Loucy (cell line): ENCODE measurements around the gene CIB4.
A peak's percentile ranks its signal among the peaks of the same experiment; 100 is the strongest.

Experiments used
- H2AFZ ChIP-seq: fragments of 200-600 bp; sonication (generic); 2 replicates; pipeline ENCODE4 v1.6.0; 2016; ENCODE audit warnings: antibody characterized with exemption, mild to moderate bottlenecking, low read length, moderate library complexity
- H3F3A ChIP-seq: fragments of 200-600 bp; 2 replicates; pipeline ENCODE4 v1.6.0; 2016; ENCODE audit warnings: antibody characterized with exemption, low read depth, mild to moderate bottlenecking
- H3K27me3 ChIP-seq: fragments of 200-600 bp; sonication (generic); 2 replicates; pipeline ENCODE4 v1.6.1; 2014; ENCODE audit warnings: low read length, mild to moderate bottlenecking; ENCODE audit not compliant: insufficient read depth, poor library complexity, severe bottlenecking
- H3K36me3 ChIP-seq: fragments of 200-600 bp; sonication (generic); 2 replicates; pipeline ENCODE4 v1.6.1; 2016; ENCODE audit warnings: low read length; ENCODE audit not compliant: insufficient read depth
- H3K4me1 ChIP-seq: fragments of 200-600 bp; sonication (generic); 2 replicates; pipeline ENCODE4 v1.5.1; 2014; ENCODE audit warnings: low read length, mild to moderate bottlenecking; ENCODE audit not compliant: insufficient read depth, poor library complexity, severe bottlenecking
- H3K4me2 ChIP-seq: fragments of 200-600 bp; sonication (generic); 2 replicates; pipeline ENCODE4 v1.6.0; 2014; ENCODE audit warnings: antibody characterized with exemption, low read length, low read depth, mild to moderate bottlenecking; ENCODE audit not compliant: poor library complexity, severe bottlenecking
- H3K4me3 ChIP-seq: fragments of 200-600 bp; sonication (generic); 2 replicates; pipeline ENCODE4 v1.5.1; 2014; ENCODE audit warnings: low read length, mild to moderate bottlenecking, mixed read lengths; ENCODE audit not compliant: poor library complexity, severe bottlenecking
- H3K79me2 ChIP-seq: fragments of 200-600 bp; sonication (generic); 2 replicates; pipeline ENCODE4 v1.6.1; 2014; ENCODE audit warnings: low read length; ENCODE audit not compliant: insufficient read depth
- H3K9ac ChIP-seq: fragments of 200-600 bp; sonication (generic); 2 replicates; pipeline ENCODE4 v1.6.0; 2014; ENCODE audit warnings: mild to moderate bottlenecking, low read depth, low read length, moderate library complexity; ENCODE audit not compliant: poor library complexity, severe bottlenecking
- H3K9me2 ChIP-seq: fragments of 200-600 bp; sonication (generic); replicated peaks from 2 replicates; pipeline ENCODE4 v1.6.1; 2016; ENCODE audit warnings: low read depth, low read length, mixed read lengths
- H3K9me3 ChIP-seq: fragments of 200-600 bp; sonication (generic); 2 replicates; pipeline ENCODE4 v1.6.1; 2014; ENCODE audit warnings: mild to moderate bottlenecking, antibody characterized with exemption, low read length, low read depth; ENCODE audit not compliant: insufficient read depth
- H4K20me1 ChIP-seq: fragments of 200-600 bp; sonication (generic); 2 replicates; pipeline ENCODE4 v1.6.0; 2014; ENCODE audit warnings: antibody characterized with exemption, low read length, mild to moderate bottlenecking; ENCODE audit not compliant: insufficient read depth, poor library complexity, severe bottlenecking
- CTCF ChIP-seq: fragments of 200-600 bp; sonication (generic); conservative IDR thresholded peaks from 2 replicates; pipeline ENCODE4 v1.5.1; 2014; ENCODE audit warnings: mild to moderate bottlenecking, antibody characterized with exemption, low read length
- EZH2phosphoT487 ChIP-seq: fragments of 200-600 bp; IDR thresholded peaks from 2 replicates; pipeline ENCODE4 v1.6.1; 2018; ENCODE audit warnings: antibody characterized with exemption, mild to moderate bottlenecking, moderate library complexity, borderline replicate concordance

The CIB4 gene

GRCh38 chr2:26561918-26562810, 79.0 kb downstream of the CIB4 start:
- Histone ChIP-seq H3K27me3 (no peaks in the 10 kb centered on the region), H3F3A (no peaks in the 10 kb centered on the region), H3K9ac (peak overlapping the region; percentile 4), H3K4me3 (peak overlapping the region; percentile 68), H3K36me3 (no peaks in the 10 kb centered on the region), H2AFZ (peak overlapping the region; percentile 51; the same call in 1 of the 2 replicates), H3K9me2 (no peaks in the 10 kb centered on the region), H3K4me2 (peak overlapping the region; percentile 76), H3K79me2 (no peaks in the 10 kb centered on the region), H4K20me1 (no peaks in the 10 kb centered on the region), H3K9me3 (no peaks in the 10 kb centered on the region), H3K4me1 (no peaks in the 10 kb centered on the region)
- no peak for TF ChIP-seq EZH2phosphoT487
- peak; percentile 43 for TF ChIP-seq CTCF

GRCh38 chr2:26561376-26561775, 79.8 kb downstream of the CIB4 start:
- Histone ChIP-seq H3K9me2 (no peaks in the 10 kb centered on the region), H3K79me2 (no peaks in the 10 kb centered on the region), H4K20me1 (no peaks in the 10 kb centered on the region), H2AFZ (no peak overlapping the region), H3K9me3 (no peaks in the 10 kb centered on the region), H3F3A (no peaks in the 10 kb centered on the region), H3K27me3 (no peaks in the 10 kb centered on the region), H3K36me3 (no peaks in the 10 kb centered on the region), H3K9ac (no peak overlapping the region), H3K4me3 (no peak overlapping the region), H3K4me2 (no peak overlapping the region), H3K4me1 (no peaks in the 10 kb centered on the region)
- TF ChIP-seq CTCF, result no peak
- TF ChIP-seq EZH2phosphoT487, result no peak

- Histone ChIP-seq H3K36me3 (no peaks in the 10 kb centered on the region), H3K4me3 (no peak overlapping the region), H3K9me3 (no peaks in the 10 kb centered on the region), H3K4me1 (no peaks in the 10 kb centered on the region), H3K27me3 (no peaks in the 10 kb centered on the region), H3K4me2 (no peak overlapping the region), H3K79me2 (no peaks in the 10 kb centered on the region), H3K9ac (no peak overlapping the region), H3K9me2 (no peaks in the 10 kb centered on the region), H4K20me1 (no peaks in the 10 kb centered on the region), H3F3A (no peaks in the 10 kb centered on the region), H2AFZ (no peak overlapping the region)
- TF ChIP-seq EZH2phosphoT487 (no peak), CTCF (no peak)
Observed at GRCh38 chr2:26560892-26561291, 80.3 kb downstream of the CIB4 start.
